Brain microvascular endothelial cell (primary cell): Measurements from ENCODE around the gene TAF4.

Experiments used
- DNase-seq: peaks from one replicate; pipeline ENCODE4 v3.0.0-alpha.2; 2020
- H3K27ac ChIP-seq: fragments of 250-450 bp; sonication (Bioruptor Pico); 2 replicates; pipeline ENCODE4 v1.5.1; 2020; ENCODE audit warnings: mild to moderate bottlenecking, moderate library complexity
- H3K27me3 ChIP-seq: fragments of 250-450 bp; sonication (Bioruptor Pico); replicated peaks from 2 replicates; pipeline ENCODE4 v1.5.1; 2020; ENCODE audit warnings: mild to moderate bottlenecking
- H3K36me3 ChIP-seq: fragments of 250-450 bp; sonication (Bioruptor Pico); replicated peaks from 2 replicates; pipeline ENCODE4 v1.5.1; 2020; ENCODE audit warnings: mild to moderate bottlenecking
- H3K4me3 ChIP-seq: 2 replicates; pipeline ENCODE4 v1.5.1; 2011; ENCODE audit warnings: low read depth, mild to moderate bottlenecking, control low read depth, low read length, moderate library complexity
- in situ Hi-C: cut with HindIII; loops from 2 replicates; pipeline ENCODE4 v1.10.0; 2017; ENCODE audit warnings: low sequenced_read_pairs, low pct_ligation_motif_present
- TF ChIP-seq, protein P1 (sequence below): IDR thresholded peaks from 2 replicates; pipeline ENCODE4 v1.5.1; 2011; ENCODE audit warnings: low read depth, mild to moderate bottlenecking, moderate library complexity, low read length, control low read depth, inconsistent platforms; ENCODE audit errors: missing control alignments

Gene TAF4

DNA sequence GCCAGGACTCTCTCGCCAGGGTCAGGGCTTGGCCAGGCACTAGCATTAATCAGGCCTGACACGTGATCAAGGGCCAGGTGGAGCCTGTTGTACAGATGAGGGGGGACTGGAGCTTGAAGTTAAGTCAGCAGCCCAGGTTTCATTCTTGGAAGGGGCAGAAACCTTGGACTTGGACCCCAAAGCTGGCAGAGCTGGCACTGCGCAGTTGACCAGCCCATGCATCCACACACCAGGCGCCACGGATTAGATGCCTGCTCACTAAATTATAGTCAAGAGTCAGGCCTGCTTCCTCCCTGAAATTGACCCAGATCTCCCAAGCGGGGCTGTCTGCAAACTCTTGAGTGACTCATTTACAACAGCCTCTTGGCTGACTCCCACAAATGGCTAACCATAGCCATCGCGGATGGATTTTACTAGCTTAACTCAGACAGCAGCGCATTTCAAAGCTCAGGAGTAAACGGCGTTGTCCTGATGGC, 4.1 kb upstream of the TAF4 start:
- no peak overlapping the region for H3K4me3 ChIP-seq
- peak; percentile 31 for DNase-seq
- no peak overlapping the region for H3K27ac ChIP-seq
- in situ Hi-C loops = no loop called here
- H3K36me3 ChIP-seq = no peaks in the 10 kb centered on the region
- TF ChIP-seq, protein P1, sequence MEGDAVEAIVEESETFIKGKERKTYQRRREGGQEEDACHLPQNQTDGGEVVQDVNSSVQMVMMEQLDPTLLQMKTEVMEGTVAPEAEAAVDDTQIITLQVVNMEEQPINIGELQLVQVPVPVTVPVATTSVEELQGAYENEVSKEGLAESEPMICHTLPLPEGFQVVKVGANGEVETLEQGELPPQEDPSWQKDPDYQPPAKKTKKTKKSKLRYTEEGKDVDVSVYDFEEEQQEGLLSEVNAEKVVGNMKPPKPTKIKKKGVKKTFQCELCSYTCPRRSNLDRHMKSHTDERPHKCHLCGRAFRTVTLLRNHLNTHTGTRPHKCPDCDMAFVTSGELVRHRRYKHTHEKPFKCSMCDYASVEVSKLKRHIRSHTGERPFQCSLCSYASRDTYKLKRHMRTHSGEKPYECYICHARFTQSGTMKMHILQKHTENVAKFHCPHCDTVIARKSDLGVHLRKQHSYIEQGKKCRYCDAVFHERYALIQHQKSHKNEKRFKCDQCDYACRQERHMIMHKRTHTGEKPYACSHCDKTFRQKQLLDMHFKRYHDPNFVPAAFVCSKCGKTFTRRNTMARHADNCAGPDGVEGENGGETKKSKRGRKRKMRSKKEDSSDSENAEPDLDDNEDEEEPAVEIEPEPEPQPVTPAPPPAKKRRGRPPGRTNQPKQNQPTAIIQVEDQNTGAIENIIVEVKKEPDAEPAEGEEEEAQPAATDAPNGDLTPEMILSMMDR = no peak
- H3K27me3 ChIP-seq = no peaks in the 10 kb centered on the region

DNA sequence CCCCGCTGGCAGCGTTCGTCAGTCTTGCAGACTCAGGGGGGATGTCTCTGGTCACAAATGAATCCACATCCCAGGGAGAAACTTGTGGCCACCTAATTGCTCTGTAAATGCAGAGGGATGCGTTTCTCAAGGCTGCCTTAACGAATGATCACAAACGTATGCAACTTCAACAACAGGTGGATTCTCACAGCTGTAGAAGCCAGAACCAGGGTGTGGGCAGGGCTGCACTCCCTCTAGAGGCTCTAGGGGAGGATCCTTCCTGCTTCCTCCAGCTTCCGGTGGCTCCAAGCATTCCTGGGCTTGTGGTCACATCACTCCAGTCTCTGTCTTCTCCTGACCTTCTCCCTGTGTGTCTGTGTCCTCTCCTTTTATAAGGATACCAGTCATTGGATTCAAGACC, 3.3 kb upstream of the TAF4 start:
- in situ Hi-C loops = no loop called here
- H3K27me3 ChIP-seq = no peaks in the 10 kb centered on the region
- H3K36me3 ChIP-seq = no peaks in the 10 kb centered on the region
- no peak for DNase-seq
- TF ChIP-seq, protein P1 = peak; percentile 12
- H3K4me3 ChIP-seq = no peak overlapping the region
- H3K27ac ChIP-seq = no peak overlapping the region

DNA sequence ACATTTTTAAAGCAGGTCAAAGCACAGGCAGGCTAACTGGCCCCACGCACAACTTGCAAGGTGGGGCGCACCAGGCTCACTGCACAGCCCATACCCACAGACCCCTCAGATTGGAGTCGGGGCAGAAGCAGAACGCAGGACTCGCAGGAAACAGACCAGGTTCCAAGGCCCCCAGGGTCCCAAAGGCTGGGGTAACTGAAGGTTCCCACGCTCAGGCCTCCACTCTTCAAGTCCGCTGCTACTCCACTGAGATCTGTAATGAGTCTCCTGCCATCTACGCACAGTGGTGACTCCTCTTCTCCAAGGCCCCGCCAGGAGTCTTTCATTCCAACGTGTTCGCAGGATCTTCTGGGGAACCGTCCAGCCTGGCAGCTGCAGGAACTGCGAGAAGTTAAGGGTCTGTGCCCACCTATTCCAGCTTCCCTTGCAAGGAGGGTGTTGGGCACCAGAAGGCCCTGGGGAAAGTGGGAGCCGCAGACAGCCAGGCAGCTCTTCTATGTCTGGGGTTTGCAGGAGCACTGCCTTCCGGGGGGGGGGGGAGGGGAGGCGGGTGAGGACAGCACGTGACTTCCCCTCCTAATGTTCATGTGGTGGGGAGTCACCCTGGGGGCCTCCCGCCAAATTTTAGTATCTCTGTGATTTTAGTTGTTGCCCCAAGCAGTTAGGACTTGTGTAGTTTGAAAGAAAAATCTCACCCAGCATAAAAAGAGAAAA, 2.0 kb upstream of the TAF4 start:
- Histone ChIP-seq H3K36me3 (no peaks in the 10 kb centered on the region), H3K27me3 (no peaks in the 10 kb centered on the region), H3K4me3 (no peak overlapping the region), H3K27ac (no peak overlapping the region)
- TF ChIP-seq, protein P1 = no peak
- DNase-seq = no peak
- in situ Hi-C loops = no loop called here

DNA sequence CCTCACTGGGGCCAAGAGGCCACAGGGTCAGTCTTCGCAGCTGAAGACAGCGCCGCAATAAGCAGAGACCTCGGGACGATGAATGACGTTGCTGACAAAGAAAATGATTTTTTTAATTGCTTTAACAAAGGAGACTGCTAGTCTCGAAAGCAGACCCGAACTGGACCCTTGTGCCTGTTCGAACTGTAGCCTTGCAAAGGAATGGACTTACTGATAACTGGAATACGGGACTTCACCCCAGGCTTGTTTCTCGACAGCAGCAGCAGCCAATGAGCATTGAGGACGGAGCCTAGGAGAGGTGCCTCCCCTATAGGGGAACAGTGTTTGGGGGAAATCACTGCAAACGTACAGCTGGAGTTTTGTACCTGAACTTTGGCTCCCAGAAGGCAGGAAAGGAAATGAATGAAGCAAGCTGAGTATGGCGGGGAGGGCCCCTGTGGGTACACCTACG, 1.3 kb upstream of the TAF4 start:
- Histone ChIP-seq H3K27me3 (no peaks in the 10 kb centered on the region), H3K4me3 (peak overlapping the region; percentile 64), H3K36me3 (no peaks in the 10 kb centered on the region), H3K27ac (no peak overlapping the region)
- no peak for DNase-seq
- TF ChIP-seq, protein P1 = no peak
- in situ Hi-C loops = no loop called here

DNA sequence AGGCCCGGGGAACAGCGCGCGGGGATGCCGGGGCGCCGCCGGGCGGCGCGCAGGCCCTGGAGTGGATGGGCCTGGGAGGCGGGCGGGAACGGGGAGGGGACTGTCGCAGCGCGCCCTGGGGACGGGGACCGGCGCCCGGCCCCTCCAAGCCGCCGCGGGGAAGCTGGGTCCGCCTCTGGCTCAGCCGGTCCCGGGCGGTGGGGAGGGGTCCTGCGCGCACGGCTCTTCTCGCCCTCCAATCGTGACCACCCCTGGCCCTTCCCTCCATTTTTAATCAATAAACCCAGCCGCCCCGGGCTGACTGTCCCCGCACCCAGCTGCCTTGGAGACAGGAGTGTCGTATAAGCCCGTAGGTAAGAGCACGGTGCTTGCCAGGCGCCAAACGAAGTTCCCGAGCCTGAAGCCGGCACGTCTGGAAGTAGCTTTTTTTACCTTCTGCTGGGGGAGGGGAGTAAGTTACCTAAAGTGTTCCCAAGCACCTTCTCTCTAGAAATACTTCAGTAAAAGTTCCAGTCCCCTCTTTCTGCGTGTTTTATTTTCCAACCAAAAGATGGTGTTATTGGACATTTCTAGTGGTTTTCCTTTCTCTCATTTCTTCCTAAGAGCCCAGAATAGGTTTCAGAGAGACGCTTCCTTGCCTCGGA, 780 bp upstream of the TAF4 start:
- Histone ChIP-seq H3K27me3 (no peaks in the 10 kb centered on the region), H3K36me3 (no peaks in the 10 kb centered on the region), H3K27ac (peak overlapping the region; percentile 62), H3K4me3 (peak overlapping the region; percentile 64)
- DNase-seq = no peak
- TF ChIP-seq, protein P1 = no peak
- in situ Hi-C loops = no loop called here
